CD4-positive, alpha-beta T cell (primary cell): ENCODE results near the gene CCL17. TPM values are rescaled to one million over a fixed set of nuclear protein-coding genes. Genes with fewer than 3 reads are reported as not detected.

Experiments used
- ATAC-seq: fragments of 200-7000 bp; cut with Tn5 transposase; one replicate; pipeline ENCODE4 v1.10.0; 2022; ENCODE audit warnings: mild to moderate bottlenecking; ENCODE audit not compliant: poor library complexity
- CTCF ChIA-PET: fragments of 350-600 bp; sonication (Branson Sonifier 250); formaldehyde crosslinking; loops from one replicate; lab custom pipeline; 2021; ENCODE audit warnings: antibody characterized with exemption, inconsistent platforms; lab: Charles Lee
- POLR2A ChIA-PET: fragments of 350-600 bp; sonication (Branson Sonifier 250); formaldehyde crosslinking; loops from one replicate; lab custom pipeline; 2021; ENCODE audit warnings: antibody characterized with exemption, inconsistent platforms; lab: Charles Lee
- DNase-seq, 14 experiments: peaks; one replicate each; pipeline ENCODE4 v3.0.0-alpha.2; 2013 to 2020; ENCODE audit warnings: mixed read lengths in 2 of 14
- H3K27ac ChIP-seq, 2 donors: one replicate each; pipeline versions ENCODE4 v1.5.1 to v1.7.0; 2013; ENCODE audit warnings: low read length in 2 of 2, low read depth in 1 of 2, mild to moderate bottlenecking in 1 of 2
- H3K27me3 ChIP-seq, 2 experiments: 1 replicate in 1 of 2; 2 replicates in 1 of 2; pipeline versions ENCODE4 v1.6.1 to v1.7.0; 2013; ENCODE audit warnings: low read length in 2 of 2, control low read depth in 1 of 2, mild to moderate bottlenecking in 1 of 2, moderate library complexity in 1 of 2; ENCODE audit not compliant: insufficient read depth in 2 of 2, control insufficient read depth in 1 of 2
- H3K36me3 ChIP-seq: one replicate; pipeline ENCODE4 v1.6.1; 2013; ENCODE audit warnings: low read length, control low read depth; ENCODE audit not compliant: insufficient read depth
- H3K4me1 ChIP-seq: one replicate; pipeline ENCODE4 v1.6.1; 2013; ENCODE audit warnings: low read length, control low read depth; ENCODE audit not compliant: insufficient read depth
- H3K4me3 ChIP-seq: one replicate; pipeline ENCODE4 v1.5.1; 2013; ENCODE audit warnings: mild to moderate bottlenecking, low read length, moderate library complexity
- H3K9me3 ChIP-seq, 2 experiments: 1 replicate in 1 of 2; 2 replicates in 1 of 2; pipeline versions ENCODE4 v1.6.1 to v1.7.0; 2013; ENCODE audit warnings: low read length in 2 of 2, mild to moderate bottlenecking in 2 of 2, control low read depth in 1 of 2, moderate library complexity in 1 of 2; ENCODE audit not compliant: control insufficient read depth in 1 of 2, insufficient read depth in 1 of 2
- H3K27ac Mint-ChIP-seq: one replicate; pipeline ENCODE4 v1.8.0; 2020; ENCODE audit warnings: mixed read lengths
- H3K27me3 Mint-ChIP-seq: one replicate; pipeline ENCODE4 v1.8.0; 2021; ENCODE audit warnings: mixed read lengths
- H3K36me3 Mint-ChIP-seq: one replicate; pipeline ENCODE4 v1.8.0; 2021; ENCODE audit warnings: low read depth, mixed read lengths
- H3K4me1 Mint-ChIP-seq: one replicate; pipeline ENCODE4 v1.8.0; 2021; ENCODE audit warnings: low read depth, mixed read lengths
- H3K4me3 Mint-ChIP-seq: one replicate; pipeline ENCODE4 v1.8.0; 2020; ENCODE audit warnings: mild to moderate bottlenecking, mixed read lengths
- H3K9me3 Mint-ChIP-seq: one replicate; pipeline ENCODE4 v1.8.0; 2020; ENCODE audit warnings: mixed read lengths
- intact Hi-C, 2 experiments: fragments of 100-400 bp; cut with DNase I in 1 of 2; cut with micrococcal nuclease in 1 of 2; formaldehyde crosslinking; loops; one replicate each; pipeline versions ENCODE4 v1.15.1 to v1.9.0; 2023 to 2025; cut with DNase I, micrococcal nuclease
- total RNA-seq, 174 experiments: library from RNA in 2 of 174; stranded (reverse) in 2 of 174; gene quantifications; one replicate each; pipeline ENCODE4 v1.2.3 and lab custom pipeline; 2021 to 2026
- TF ChIP-seq, protein P1 (sequence below): fragments of 200-600 bp; IDR thresholded peaks from one replicate; pipeline ENCODE4 v1.8.0; 2022; ENCODE audit warnings: antibody characterized with exemption, mild to moderate bottlenecking

The CCL17 gene
- total RNA-seq, 2 experiments from 2014 or later, result not detected

DNA sequence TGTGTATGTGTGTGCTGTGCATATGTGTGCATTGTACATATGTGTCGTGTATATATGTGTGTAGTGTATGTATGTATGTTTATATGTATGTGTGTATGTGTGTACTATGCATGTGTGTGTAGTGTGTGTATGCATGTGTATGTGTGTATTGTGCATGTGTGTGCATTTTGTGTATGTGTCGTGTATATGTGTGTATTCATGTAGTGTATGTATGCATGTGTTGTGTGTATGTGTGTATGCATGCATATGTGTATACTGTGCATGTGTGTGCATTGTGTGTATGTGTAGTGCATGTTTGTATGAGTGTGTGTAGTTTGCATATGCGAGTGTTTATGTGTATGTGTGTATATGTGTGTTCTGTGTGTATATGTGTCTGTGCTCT is 15.5 kb upstream of the CCL17 start:
- no peak for DNase-seq
- H3K4me1 ChIP-seq, result no peaks in the 10 kb centered on the region
- no peak overlapping the region for H3K4me3 ChIP-seq
- H3K27ac ChIP-seq, result no peak overlapping the region
- no peak overlapping the region for H3K27ac Mint-ChIP-seq
- H3K27me3 ChIP-seq, result peaks cover 0 to 2% of the 10 kb centered on the region in 2 experiments
- no peaks in the 10 kb centered on the region for H3K9me3 ChIP-seq
- H3K27me3 Mint-ChIP-seq, result no peaks in the 10 kb centered on the region
- no peak overlapping the region for H3K4me3 Mint-ChIP-seq
- TF ChIP-seq, protein P1, sequence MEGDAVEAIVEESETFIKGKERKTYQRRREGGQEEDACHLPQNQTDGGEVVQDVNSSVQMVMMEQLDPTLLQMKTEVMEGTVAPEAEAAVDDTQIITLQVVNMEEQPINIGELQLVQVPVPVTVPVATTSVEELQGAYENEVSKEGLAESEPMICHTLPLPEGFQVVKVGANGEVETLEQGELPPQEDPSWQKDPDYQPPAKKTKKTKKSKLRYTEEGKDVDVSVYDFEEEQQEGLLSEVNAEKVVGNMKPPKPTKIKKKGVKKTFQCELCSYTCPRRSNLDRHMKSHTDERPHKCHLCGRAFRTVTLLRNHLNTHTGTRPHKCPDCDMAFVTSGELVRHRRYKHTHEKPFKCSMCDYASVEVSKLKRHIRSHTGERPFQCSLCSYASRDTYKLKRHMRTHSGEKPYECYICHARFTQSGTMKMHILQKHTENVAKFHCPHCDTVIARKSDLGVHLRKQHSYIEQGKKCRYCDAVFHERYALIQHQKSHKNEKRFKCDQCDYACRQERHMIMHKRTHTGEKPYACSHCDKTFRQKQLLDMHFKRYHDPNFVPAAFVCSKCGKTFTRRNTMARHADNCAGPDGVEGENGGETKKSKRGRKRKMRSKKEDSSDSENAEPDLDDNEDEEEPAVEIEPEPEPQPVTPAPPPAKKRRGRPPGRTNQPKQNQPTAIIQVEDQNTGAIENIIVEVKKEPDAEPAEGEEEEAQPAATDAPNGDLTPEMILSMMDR, result no peak
- H3K4me1 Mint-ChIP-seq, result no peaks in the 10 kb centered on the region
- ChIA-PET POLR2A (no interaction called here), CTCF (no interaction called here)
- no peaks in the 10 kb centered on the region for H3K36me3 ChIP-seq
- no peak for ATAC-seq
- no peaks in the 10 kb centered on the region for H3K9me3 Mint-ChIP-seq
- intact Hi-C loops, result loop anchor here in 1 of 2 experiments (2.0 kb wide), 1 partner anchor 20 kb away; no protein-coding TSS in a partner anchor
- H3K36me3 Mint-ChIP-seq, result no peaks in the 10 kb centered on the region

DNA sequence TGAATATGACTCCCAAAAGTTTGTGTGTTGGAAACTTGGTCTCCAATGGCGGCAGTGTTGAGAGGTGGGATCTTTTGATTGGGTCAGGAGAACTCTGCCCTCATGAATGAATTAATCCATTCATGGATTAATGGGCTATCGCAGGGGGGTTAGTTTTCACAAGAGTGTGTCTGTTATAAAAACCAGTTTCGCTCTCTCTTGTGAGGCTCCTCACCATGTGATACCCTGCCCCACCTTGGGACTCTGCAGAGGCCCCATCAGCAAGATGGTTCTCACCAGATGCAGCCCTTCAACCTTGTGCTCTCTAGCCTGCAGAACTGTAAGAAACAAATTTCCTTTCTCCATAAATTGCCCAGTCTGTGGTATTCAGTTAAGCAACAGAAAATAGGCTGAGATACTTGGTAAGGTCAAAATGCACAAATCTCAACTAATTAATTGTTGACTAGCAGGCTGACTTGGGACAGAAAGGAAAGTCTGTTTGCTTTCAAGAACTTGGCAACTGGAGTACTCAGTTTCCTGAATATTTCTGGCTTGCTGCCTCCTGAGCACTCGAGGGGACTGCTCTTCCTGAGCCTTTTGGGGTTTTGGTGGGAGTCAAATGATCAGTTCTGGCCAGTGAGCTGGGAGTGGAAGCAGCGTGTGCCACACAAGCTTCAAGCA is 13.8 kb upstream of the CCL17 start:
- no peak for ATAC-seq
- Histone ChIP-seq H3K27ac (no peak overlapping the region), H3K4me3 (no peak overlapping the region), H3K36me3 (no peaks in the 10 kb centered on the region), H3K4me1 (no peaks in the 10 kb centered on the region), H3K27me3 (no peaks in the 10 kb centered on the region), H3K9me3 (no peaks in the 10 kb centered on the region)
- Mint-ChIP-seq H3K4me3 (no peak overlapping the region), H3K36me3 (no peaks in the 10 kb centered on the region), H3K9me3 (no peaks in the 10 kb centered on the region), H3K27ac (no peak overlapping the region), H3K4me1 (no peaks in the 10 kb centered on the region), H3K27me3 (no peaks in the 10 kb centered on the region)
- TF ChIP-seq, protein P1, result no peak
- POLR2A ChIA-PET, result no interaction called here
- intact Hi-C loops, result no loop called here
- no peak for DNase-seq
- CTCF ChIA-PET, result no interaction called here

DNA sequence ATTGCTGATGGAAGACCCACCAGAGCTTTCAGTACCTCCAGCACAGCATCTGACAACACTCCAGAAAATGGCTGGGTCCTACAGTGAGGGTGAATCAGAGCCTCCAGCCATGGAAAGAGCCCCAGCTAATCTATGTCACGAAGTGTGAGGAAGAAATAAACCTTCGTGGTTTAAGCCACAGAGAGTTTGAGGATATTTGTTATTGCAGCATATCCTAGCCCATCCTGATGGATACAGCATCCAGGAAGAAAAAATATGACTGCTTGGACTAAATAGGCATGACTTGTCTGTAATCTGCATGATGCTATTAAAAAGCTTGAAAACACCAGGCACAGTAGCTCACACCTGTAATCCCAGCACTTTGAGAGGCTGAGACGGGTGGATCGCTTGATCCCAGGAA is 13.3 kb upstream of the CCL17 start:
- no peaks in the 10 kb centered on the region for H3K4me1 Mint-ChIP-seq
- Histone ChIP-seq H3K27me3 (no peaks in the 10 kb centered on the region), H3K4me3 (no peak overlapping the region), H3K4me1 (no peaks in the 10 kb centered on the region), H3K27ac (no peak overlapping the region), H3K36me3 (no peaks in the 10 kb centered on the region), H3K9me3 (no peaks in the 10 kb centered on the region)
- intact Hi-C loops, result no loop called here
- CTCF ChIA-PET, result interaction anchor here (0.6 kb wide), 1 partner anchor 191 kb away, joined by 3 read pairs; no protein-coding TSS in a partner anchor
- DNase-seq (no peak), ATAC-seq (no peak)
- no peak overlapping the region for H3K4me3 Mint-ChIP-seq
- POLR2A ChIA-PET, result no interaction called here
- TF ChIP-seq, protein P1, result no peak
- no peaks in the 10 kb centered on the region for H3K36me3 Mint-ChIP-seq
- H3K9me3 Mint-ChIP-seq, result no peaks in the 10 kb centered on the region
- no peak overlapping the region for H3K27ac Mint-ChIP-seq
- peaks cover 5% of the 10 kb centered on the region for H3K27me3 Mint-ChIP-seq
